ENCODE data around the gene GHR. TPM values are rescaled to one million over a fixed set of nuclear protein-coding genes. Genes with fewer than 3 reads are reported as not detected.

Gene GHR
- total RNA-seq, 4 donors from 2014 or later = 16.9 to 20.9 (median 20.2) TPM

DNA sequence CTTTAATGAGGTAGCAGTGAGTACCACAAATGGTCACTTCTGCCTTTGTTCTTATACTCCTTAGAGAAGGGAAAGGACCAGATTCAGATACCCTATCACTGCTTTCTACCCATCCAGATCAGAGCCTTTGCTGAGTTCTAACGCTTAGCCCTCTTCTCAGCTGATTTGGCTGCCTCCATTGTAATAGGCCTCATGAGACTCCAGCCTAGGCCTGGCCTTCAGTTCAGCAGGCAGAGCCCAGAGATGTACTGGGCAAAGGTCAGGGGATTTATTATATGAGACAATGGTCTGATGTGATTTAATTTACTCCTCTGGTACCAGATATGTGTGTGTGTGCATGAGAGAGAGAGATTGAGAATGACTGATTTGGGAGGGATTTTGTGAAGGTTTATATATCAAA is 124.7 kb downstream of the GHR start:
- no peak for TF ChIP-seq POLR2A (IDR thresholded peaks at IDR 0.05)
- TF ChIP-seq, protein P1, sequence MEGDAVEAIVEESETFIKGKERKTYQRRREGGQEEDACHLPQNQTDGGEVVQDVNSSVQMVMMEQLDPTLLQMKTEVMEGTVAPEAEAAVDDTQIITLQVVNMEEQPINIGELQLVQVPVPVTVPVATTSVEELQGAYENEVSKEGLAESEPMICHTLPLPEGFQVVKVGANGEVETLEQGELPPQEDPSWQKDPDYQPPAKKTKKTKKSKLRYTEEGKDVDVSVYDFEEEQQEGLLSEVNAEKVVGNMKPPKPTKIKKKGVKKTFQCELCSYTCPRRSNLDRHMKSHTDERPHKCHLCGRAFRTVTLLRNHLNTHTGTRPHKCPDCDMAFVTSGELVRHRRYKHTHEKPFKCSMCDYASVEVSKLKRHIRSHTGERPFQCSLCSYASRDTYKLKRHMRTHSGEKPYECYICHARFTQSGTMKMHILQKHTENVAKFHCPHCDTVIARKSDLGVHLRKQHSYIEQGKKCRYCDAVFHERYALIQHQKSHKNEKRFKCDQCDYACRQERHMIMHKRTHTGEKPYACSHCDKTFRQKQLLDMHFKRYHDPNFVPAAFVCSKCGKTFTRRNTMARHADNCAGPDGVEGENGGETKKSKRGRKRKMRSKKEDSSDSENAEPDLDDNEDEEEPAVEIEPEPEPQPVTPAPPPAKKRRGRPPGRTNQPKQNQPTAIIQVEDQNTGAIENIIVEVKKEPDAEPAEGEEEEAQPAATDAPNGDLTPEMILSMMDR (IDR thresholded peaks at IDR 0.05) = no peak
- no peak for TF ChIP-seq POLR2AphosphoS5 (IDR thresholded peaks at IDR 0.05)
- TF ChIP-seq EP300 (IDR thresholded peaks at IDR 0.05) = no peak
- Histone ChIP-seq H3K4me1 (peaks cover 2% of the 10 kb centered on the region), H3K27me3 (no peaks in the 10 kb centered on the region), H3K36me3 (no peaks in the 10 kb centered on the region), H3K9me3 (no peaks in the 10 kb centered on the region), H3K4me3 (no peak overlapping the region), H3K27ac (no peak overlapping the region)
- WGBS = 62% methylated on average over 1 of the region's 1 CpG
- DNase-seq (ENCODE audit: low spot score in 2 of 2) = no peak

DNA sequence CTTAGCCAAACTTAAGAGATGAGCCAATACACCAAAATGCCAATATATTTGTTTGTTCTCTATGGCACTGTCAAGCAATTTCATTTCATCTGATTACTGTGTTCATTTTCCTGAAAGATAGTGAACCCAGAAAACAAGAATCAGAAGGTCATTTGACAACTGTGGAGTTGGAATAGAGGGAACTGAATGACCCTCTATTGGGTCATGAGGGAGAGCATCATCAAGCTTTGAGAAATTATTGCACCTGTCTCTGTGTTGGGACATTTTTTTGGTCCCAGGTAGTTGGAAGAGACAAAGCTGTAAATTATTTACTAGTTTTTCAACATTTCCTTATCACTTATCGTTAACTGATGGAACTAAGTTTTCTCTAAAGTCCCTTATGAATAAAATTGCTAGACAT is 129.4 kb downstream of the GHR start:
- H3K27ac ChIP-seq = no peak overlapping the region
- no peaks in the 10 kb centered on the region for H3K36me3 ChIP-seq
- H3K27me3 ChIP-seq = no peaks in the 10 kb centered on the region
- peaks cover 2% of the 10 kb centered on the region for H3K4me1 ChIP-seq
- H3K9me3 ChIP-seq = no peaks in the 10 kb centered on the region
- DNase-seq (ENCODE audit: low spot score in 2 of 2) = no peak
- TF ChIP-seq EP300 (IDR thresholded peaks at IDR 0.05) (no peak), POLR2A (IDR thresholded peaks at IDR 0.05) (no peak), POLR2AphosphoS5 (IDR thresholded peaks at IDR 0.05) (no peak)
- TF ChIP-seq, protein P1 (IDR thresholded peaks at IDR 0.05) = no peak
- 96% methylated on average over 1 of the region's 1 CpG for WGBS
- H3K4me3 ChIP-seq = no peak overlapping the region

DNA sequence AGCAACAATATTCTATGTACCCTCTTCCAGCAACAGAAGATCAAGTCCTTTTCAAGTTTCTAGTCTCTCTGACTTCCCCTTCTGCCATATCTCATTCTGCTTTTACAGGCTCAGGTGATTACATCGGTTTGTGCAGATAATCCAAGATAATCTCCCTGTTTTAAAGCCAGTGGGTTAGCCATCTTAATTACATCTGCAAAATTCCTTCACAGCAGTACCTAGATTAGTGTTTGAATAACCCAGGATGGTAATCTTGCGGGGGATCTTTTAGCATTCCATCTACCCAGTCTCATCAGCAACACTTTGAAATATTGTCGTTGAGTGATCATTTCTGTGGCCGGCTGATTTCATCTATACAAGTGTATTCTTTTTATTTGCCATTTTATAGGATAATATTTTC is 130.2 kb downstream of the GHR start:
- 89% methylated on average over 4 of the region's 4 CpGs for WGBS
- H3K27ac ChIP-seq = no peak overlapping the region
- no peaks in the 10 kb centered on the region for H3K27me3 ChIP-seq
- H3K36me3 ChIP-seq = no peaks in the 10 kb centered on the region
- H3K9me3 ChIP-seq = no peaks in the 10 kb centered on the region
- DNase-seq (ENCODE audit: low spot score in 2 of 2) = no peak
- H3K4me1 ChIP-seq = no peaks in the 10 kb centered on the region
- TF ChIP-seq, protein P1 (IDR thresholded peaks at IDR 0.05) = no peak
- TF ChIP-seq POLR2A (IDR thresholded peaks at IDR 0.05) (no peak), POLR2AphosphoS5 (IDR thresholded peaks at IDR 0.05) (no peak), EP300 (IDR thresholded peaks at IDR 0.05) (no peak)
- H3K4me3 ChIP-seq = no peak overlapping the region

DNA sequence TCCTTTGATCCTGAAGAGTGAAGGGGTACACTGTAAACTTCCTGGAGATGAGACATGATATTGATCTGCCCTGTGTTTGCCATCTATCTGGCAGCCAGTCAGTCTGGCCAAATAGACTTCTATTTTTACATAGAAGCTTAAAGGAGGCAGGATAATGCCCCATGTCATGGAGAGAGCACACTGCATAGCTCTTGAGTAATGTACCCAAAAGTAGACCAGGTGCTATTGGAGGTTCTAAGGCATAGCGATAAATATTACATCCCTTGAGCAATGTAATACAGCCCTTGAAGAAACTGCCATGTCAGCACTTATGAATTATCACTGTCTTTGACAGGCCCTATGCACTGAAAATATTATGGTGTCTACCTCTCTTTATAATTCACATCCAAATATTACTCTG is 131.8 kb downstream of the GHR start:
- no peak for TF ChIP-seq EP300 (IDR thresholded peaks at IDR 0.05)
- TF ChIP-seq POLR2A (IDR thresholded peaks at IDR 0.05) = no peak
- TF ChIP-seq, protein P1 (IDR thresholded peaks at IDR 0.05) = no peak
- Histone ChIP-seq H3K27me3 (no peaks in the 10 kb centered on the region), H3K9me3 (no peaks in the 10 kb centered on the region), H3K4me3 (no peak overlapping the region), H3K27ac (no peak overlapping the region), H3K36me3 (no peaks in the 10 kb centered on the region), H3K4me1 (no peaks in the 10 kb centered on the region)
- no peak for DNase-seq (ENCODE audit: low spot score in 2 of 2)
- WGBS = 95% methylated on average over 1 of the region's 1 CpG

DNA sequence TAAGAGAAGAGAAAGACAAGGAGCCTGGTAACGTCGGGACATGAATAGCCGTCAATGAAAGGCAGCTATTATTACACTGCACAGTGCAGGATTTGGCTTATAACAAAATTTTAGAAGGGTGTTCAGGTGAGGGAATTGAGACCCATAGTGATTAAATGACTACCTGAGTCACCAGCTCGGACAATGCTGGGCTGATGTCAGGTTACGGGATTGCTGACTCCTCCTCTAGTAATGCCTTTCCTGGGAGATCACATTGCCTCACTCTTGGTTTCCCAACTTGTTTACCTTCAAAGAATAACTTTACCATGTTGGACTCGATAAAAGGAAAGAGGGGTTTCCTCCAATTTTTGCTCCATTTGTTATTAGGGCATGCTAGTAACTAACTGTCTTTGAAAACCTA is 132.6 kb downstream of the GHR start:
- Histone ChIP-seq H3K36me3 (no peaks in the 10 kb centered on the region), H3K4me3 (no peak overlapping the region), H3K27ac (no peak overlapping the region), H3K9me3 (no peaks in the 10 kb centered on the region), H3K27me3 (no peaks in the 10 kb centered on the region), H3K4me1 (no peaks in the 10 kb centered on the region)
- no peak for DNase-seq (ENCODE audit: low spot score in 2 of 2)
- TF ChIP-seq EP300 (IDR thresholded peaks at IDR 0.05) = no peak
- TF ChIP-seq, protein P1 (IDR thresholded peaks at IDR 0.05) = no peak
- 92% methylated on average over 6 of the region's 6 CpGs for WGBS

Measured in suprapubic skin (tissue), 4 donors.